WTC11 (cell line): ENCODE results near the gene DMP1. TPM values are rescaled to one million over a fixed set of nuclear protein-coding genes. Genes with fewer than 3 reads are reported as not detected.

Source experiments
- ATAC-seq: fragments of 200-7000 bp; cut with Tn5 transposase; 2 replicates; pipeline ENCODE4 v1.10.0; 2021; ENCODE audit warnings: mild to moderate bottlenecking, moderate library complexity
- CTCF ChIA-PET: fragments of 300-600 bp; sonication (Branson Sonifier 250); formaldehyde crosslinking; loops from one replicate; lab custom pipeline; 2021; ENCODE audit warnings: antibody characterized with exemption; lab: Charles Lee
- POLR2A ChIA-PET: fragments of 350-600 bp; sonication (Branson Sonifier 250); formaldehyde crosslinking; loops from one replicate; lab custom pipeline; 2021; ENCODE audit warnings: antibody characterized with exemption; lab: Charles Lee
- DNase-seq: peaks from one replicate; pipeline ENCODE4 v3.0.0; 2021; ENCODE audit warnings: low spot score
- H3K27ac Mint-ChIP-seq: 2 replicates; pipeline ENCODE4 v1.8.0; 2021; ENCODE audit warnings: mixed read lengths
- H3K27me3 Mint-ChIP-seq: 2 replicates; pipeline ENCODE4 v1.8.0; 2021; ENCODE audit warnings: low read depth, mild to moderate bottlenecking, moderate library complexity, mixed read lengths
- H3K36me3 Mint-ChIP-seq: 2 replicates; pipeline ENCODE4 v1.8.0; 2021; ENCODE audit warnings: mixed read lengths
- H3K4me1 Mint-ChIP-seq: 2 replicates; pipeline ENCODE4 v1.8.0; 2022; ENCODE audit warnings: mixed read lengths
- H3K4me3 Mint-ChIP-seq: 2 replicates; pipeline ENCODE4 v1.8.0; 2021; ENCODE audit warnings: mild to moderate bottlenecking, moderate library complexity, mixed read lengths
- H3K9me3 Mint-ChIP-seq: 2 replicates; pipeline ENCODE4 v1.8.0; 2021; ENCODE audit warnings: mixed read lengths
- ATF1 ChIP-seq: sonication (generic); formaldehyde crosslinking; IDR thresholded peaks from 2 replicates; pipeline ENCODE4 v1.8.1; 2023; ENCODE audit warnings: mild to moderate bottlenecking, moderate library complexity, missing genetic modification reagents
- ATF3 ChIP-seq: sonication (generic); formaldehyde crosslinking; conservative IDR thresholded peaks from 2 replicates; pipeline ENCODE4 v1.8.1; 2022; ENCODE audit warnings: mild to moderate bottlenecking, missing genetic modification reagents
- FOXJ3 ChIP-seq: sonication (generic); formaldehyde crosslinking; IDR thresholded peaks from 2 replicates; pipeline ENCODE4 v1.9.0; 2021; ENCODE audit warnings: missing genetic modification reagents, mild to moderate bottlenecking, borderline replicate concordance
- GABPB1 ChIP-seq: sonication (generic); formaldehyde crosslinking; IDR thresholded peaks from 2 replicates; pipeline ENCODE4 v1.8.1; 2023; ENCODE audit warnings: mild to moderate bottlenecking, missing genetic modification reagents
- NFATC4 ChIP-seq: fragments of 250-450 bp; sonication (Bioruptor Pico); IDR thresholded peaks from 2 replicates; pipeline ENCODE4 v1.9.0; 2021; ENCODE audit warnings: mild to moderate bottlenecking
- NFE2L1 ChIP-seq: sonication (generic); formaldehyde crosslinking; IDR thresholded peaks from 2 replicates; pipeline ENCODE4 v1.8.1; 2023; ENCODE audit warnings: missing genetic modification reagents
- NR3C1 ChIP-seq: sonication (generic); formaldehyde crosslinking; conservative IDR thresholded peaks from 2 replicates; pipeline ENCODE4 v1.8.1; 2023; ENCODE audit warnings: low read depth, mild to moderate bottlenecking, missing genetic modification reagents
- SMAD3 ChIP-seq: sonication (generic); formaldehyde crosslinking; IDR thresholded peaks from 2 replicates; pipeline ENCODE4 v1.8.0; 2022; ENCODE audit warnings: missing genetic modification reagents, mild to moderate bottlenecking, borderline replicate concordance
- ZBTB21 ChIP-seq: sonication (generic); formaldehyde crosslinking; IDR thresholded peaks from 2 replicates; pipeline ENCODE4 v1.8.1; 2023; ENCODE audit warnings: mild to moderate bottlenecking, missing genetic modification reagents, borderline replicate concordance
- ZBTB43 ChIP-seq: sonication (generic); formaldehyde crosslinking; IDR thresholded peaks from 2 replicates; pipeline ENCODE4 v1.8.1; 2023; ENCODE audit warnings: mild to moderate bottlenecking, missing genetic modification reagents
- ZNF121 ChIP-seq: sonication (generic); formaldehyde crosslinking; IDR thresholded peaks from 2 replicates; pipeline ENCODE4 v1.8.0; 2023; ENCODE audit warnings: missing genetic modification reagents
- ZNF138 ChIP-seq: sonication (generic); formaldehyde crosslinking; conservative IDR thresholded peaks from 2 replicates; pipeline ENCODE4 v1.8.1; 2022; ENCODE audit warnings: mild to moderate bottlenecking, moderate library complexity, missing genetic modification reagents
- ZNF219 ChIP-seq: sonication (generic); formaldehyde crosslinking; IDR thresholded peaks from 2 replicates; pipeline ENCODE4 v1.8.0; 2023; ENCODE audit warnings: missing genetic modification reagents, mild to moderate bottlenecking, borderline replicate concordance
- ZNF423 ChIP-seq: fragments of 250-450 bp; sonication (Bioruptor Pico); IDR thresholded peaks from 2 replicates; pipeline ENCODE4 v2.1.2; 2022; ENCODE audit warnings: mild to moderate bottlenecking, moderate library complexity
- total RNA-seq: library from RNA; stranded (reverse); gene quantifications from 3 replicates; pipeline ENCODE4 v1.2.3, GENCODE V29; 2021
- TF ChIP-seq, protein P1 (sequence below): sonication (generic); formaldehyde crosslinking; IDR thresholded peaks from 2 replicates; pipeline ENCODE4 v1.8.1; 2022; ENCODE audit warnings: low read depth, mild to moderate bottlenecking, moderate library complexity, missing genetic modification reagents, borderline replicate concordance
- TF ChIP-seq, protein P2 (sequence below): sonication (generic); formaldehyde crosslinking; IDR thresholded peaks from 2 replicates; pipeline ENCODE4 v1.8.1; 2023; ENCODE audit warnings: mild to moderate bottlenecking, moderate library complexity, missing genetic modification reagents
- TF ChIP-seq, protein P3 (sequence below): fragments of 250-450 bp; sonication (Bioruptor Pico); conservative IDR thresholded peaks from 2 replicates; pipeline ENCODE4 v1.9.0; 2021; ENCODE audit warnings: mild to moderate bottlenecking
- TF ChIP-seq, protein P4 (sequence below): sonication (generic); formaldehyde crosslinking; IDR thresholded peaks from 2 replicates; pipeline ENCODE4 v1.8.1; 2022; ENCODE audit warnings: missing genetic modification reagents, borderline replicate concordance
- TF ChIP-seq, protein P5 (sequence below): sonication (generic); formaldehyde crosslinking; conservative IDR thresholded peaks from 2 replicates; pipeline ENCODE4 v1.8.1; 2023; ENCODE audit warnings: mild to moderate bottlenecking, low read depth, missing genetic modification reagents, moderate library complexity

DMP1 gene
- total RNA-seq, 1 experiment from 2014 or later, result 0.11 TPM

DNA sequence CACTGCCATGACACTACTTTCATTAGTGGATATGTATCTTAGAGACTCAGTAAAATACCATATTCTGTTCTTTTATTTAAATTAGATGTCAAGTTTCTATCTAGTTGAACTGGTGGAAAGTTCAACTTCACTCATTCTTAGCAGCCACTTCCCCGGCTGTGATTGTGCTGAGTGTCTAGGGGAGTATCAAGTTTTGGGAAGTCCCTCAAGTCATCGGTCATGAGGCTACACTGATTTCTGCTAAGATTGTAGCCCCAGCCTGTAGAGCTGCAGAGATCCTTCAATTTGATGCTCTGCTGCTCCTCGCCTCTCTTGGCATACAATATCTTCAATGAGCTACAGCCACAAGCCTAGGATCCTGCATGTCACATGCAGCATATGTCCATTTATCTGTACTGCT lies 53.9 kb downstream of the DMP1 start:
- no peak for ATAC-seq
- Mint-ChIP-seq H3K27ac (no peak overlapping the region), H3K36me3 (peaks cover 2% of the 10 kb centered on the region), H3K27me3 (no peaks in the 10 kb centered on the region), H3K4me1 (peaks cover 22% of the 10 kb centered on the region), H3K4me3 (no peak overlapping the region), H3K9me3 (peaks cover 20% of the 10 kb centered on the region)
- DNase-seq, result no peak
- CTCF ChIA-PET, result no interaction called here
- TF ChIP-seq ZBTB21 (CRISPR knock-in tag) (no peak), NR3C1 (CRISPR knock-in tag) (no peak), SMAD3 (CRISPR knock-in tag) (no peak), ZNF121 (CRISPR knock-in tag) (no peak), FOXJ3 (no peak), ATF3 (CRISPR knock-in tag) (no peak), ZNF138 (CRISPR knock-in tag) (no peak), ZNF423 (CRISPR knock-in tag) (no peak), NFATC4 (CRISPR knock-in tag) (no peak), NFE2L1 (CRISPR knock-in tag) (no peak), ZNF219 (CRISPR knock-in tag) (no peak), ZBTB43 (no peak), ATF1 (CRISPR knock-in tag) (no peak), GABPB1 (CRISPR knock-in tag) (no peak)
- TF ChIP-seq, protein P1, sequence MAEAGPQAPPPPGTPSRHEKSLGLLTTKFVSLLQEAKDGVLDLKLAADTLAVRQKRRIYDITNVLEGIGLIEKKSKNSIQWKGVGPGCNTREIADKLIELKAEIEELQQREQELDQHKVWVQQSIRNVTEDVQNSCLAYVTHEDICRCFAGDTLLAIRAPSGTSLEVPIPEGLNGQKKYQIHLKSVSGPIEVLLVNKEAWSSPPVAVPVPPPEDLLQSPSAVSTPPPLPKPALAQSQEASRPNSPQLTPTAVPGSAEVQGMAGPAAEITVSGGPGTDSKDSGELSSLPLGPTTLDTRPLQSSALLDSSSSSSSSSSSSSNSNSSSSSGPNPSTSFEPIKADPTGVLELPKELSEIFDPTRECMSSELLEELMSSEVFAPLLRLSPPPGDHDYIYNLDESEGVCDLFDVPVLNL (CRISPR knock-in tag), result no peak
- TF ChIP-seq, protein P2, sequence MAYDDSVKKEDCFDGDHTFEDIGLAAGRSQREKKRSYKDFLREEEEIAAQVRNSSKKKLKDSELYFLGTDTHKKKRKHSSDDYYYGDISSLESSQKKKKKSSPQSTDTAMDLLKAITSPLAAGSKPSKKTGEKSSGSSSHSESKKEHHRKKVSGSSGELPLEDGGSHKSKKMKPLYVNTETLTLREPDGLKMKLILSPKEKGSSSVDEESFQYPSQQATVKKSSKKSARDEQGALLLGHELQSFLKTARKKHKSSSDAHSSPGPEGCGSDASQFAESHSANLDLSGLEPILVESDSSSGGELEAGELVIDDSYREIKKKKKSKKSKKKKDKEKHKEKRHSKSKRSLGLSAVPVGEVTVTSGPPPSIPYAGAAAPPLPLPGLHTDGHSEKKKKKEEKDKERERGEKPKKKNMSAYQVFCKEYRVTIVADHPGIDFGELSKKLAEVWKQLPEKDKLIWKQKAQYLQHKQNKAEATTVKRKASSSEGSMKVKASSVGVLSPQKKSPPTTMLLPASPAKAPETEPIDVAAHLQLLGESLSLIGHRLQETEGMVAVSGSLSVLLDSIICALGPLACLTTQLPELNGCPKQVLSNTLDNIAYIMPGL, result no peak
- TF ChIP-seq, protein P3, sequence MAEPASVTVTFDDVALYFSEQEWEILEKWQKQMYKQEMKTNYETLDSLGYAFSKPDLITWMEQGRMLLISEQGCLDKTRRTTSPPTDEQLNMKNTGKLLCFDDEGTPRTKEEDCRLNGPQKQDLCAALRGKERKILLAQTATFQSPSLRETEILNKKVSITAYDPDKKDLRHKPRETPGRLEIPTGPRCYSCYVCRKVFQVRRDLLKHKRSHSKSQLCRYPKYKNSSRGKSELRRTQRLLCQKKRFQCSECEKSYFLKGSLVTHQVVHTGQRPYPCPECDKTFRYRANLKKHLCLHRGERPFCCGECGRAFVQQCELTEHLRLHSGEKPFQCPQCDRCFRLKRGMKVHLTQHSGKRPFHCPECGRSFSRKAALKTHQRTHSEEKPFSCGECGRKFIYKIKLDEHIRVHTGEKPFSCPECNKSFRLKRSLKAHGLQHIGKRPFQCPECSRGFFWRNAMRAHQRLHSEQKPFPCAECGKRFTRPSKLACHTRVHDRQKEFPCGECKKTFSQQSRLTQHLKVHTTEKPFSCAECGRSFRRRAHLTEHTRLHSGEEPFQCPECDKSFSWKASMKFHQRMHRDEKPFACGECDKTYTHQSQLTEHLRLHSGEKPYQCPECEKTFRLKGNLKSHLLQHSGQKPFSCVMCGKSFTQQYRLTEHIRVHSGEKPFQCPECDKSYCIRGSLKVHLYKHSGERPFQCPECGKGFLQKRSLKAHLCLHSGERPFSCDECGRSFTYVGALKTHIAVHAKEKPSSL (CRISPR knock-in tag), result no peak
- TF ChIP-seq, protein P4, sequence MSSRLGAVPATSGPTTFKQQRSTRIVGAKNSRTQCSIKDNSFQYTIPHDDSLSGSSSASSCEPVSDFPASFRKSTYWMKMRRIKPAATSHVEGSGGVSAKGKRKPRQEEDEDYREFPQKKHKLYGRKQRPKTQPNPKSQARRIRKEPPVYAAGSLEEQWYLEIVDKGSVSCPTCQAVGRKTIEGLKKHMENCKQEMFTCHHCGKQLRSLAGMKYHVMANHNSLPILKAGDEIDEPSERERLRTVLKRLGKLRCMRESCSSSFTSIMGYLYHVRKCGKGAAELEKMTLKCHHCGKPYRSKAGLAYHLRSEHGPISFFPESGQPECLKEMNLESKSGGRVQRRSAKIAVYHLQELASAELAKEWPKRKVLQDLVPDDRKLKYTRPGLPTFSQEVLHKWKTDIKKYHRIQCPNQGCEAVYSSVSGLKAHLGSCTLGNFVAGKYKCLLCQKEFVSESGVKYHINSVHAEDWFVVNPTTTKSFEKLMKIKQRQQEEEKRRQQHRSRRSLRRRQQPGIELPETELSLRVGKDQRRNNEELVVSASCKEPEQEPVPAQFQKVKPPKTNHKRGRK (CRISPR knock-in tag), result no peak
- TF ChIP-seq, protein P5, sequence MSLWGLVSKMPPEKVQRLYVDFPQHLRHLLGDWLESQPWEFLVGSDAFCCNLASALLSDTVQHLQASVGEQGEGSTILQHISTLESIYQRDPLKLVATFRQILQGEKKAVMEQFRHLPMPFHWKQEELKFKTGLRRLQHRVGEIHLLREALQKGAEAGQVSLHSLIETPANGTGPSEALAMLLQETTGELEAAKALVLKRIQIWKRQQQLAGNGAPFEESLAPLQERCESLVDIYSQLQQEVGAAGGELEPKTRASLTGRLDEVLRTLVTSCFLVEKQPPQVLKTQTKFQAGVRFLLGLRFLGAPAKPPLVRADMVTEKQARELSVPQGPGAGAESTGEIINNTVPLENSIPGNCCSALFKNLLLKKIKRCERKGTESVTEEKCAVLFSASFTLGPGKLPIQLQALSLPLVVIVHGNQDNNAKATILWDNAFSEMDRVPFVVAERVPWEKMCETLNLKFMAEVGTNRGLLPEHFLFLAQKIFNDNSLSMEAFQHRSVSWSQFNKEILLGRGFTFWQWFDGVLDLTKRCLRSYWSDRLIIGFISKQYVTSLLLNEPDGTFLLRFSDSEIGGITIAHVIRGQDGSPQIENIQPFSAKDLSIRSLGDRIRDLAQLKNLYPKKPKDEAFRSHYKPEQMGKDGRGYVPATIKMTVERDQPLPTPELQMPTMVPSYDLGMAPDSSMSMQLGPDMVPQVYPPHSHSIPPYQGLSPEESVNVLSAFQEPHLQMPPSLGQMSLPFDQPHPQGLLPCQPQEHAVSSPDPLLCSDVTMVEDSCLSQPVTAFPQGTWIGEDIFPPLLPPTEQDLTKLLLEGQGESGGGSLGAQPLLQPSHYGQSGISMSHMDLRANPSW, result no peak
- POLR2A ChIA-PET, result no interaction called here
